Measurements from ENCODE around the gene TMEM151B.
"Not testable (repeated sequence)": the region's sequence is repeated elsewhere in the genome, so short reads cannot be mapped to it uniquely, and the experiment has no call there.

The TMEM151B gene

DNA sequence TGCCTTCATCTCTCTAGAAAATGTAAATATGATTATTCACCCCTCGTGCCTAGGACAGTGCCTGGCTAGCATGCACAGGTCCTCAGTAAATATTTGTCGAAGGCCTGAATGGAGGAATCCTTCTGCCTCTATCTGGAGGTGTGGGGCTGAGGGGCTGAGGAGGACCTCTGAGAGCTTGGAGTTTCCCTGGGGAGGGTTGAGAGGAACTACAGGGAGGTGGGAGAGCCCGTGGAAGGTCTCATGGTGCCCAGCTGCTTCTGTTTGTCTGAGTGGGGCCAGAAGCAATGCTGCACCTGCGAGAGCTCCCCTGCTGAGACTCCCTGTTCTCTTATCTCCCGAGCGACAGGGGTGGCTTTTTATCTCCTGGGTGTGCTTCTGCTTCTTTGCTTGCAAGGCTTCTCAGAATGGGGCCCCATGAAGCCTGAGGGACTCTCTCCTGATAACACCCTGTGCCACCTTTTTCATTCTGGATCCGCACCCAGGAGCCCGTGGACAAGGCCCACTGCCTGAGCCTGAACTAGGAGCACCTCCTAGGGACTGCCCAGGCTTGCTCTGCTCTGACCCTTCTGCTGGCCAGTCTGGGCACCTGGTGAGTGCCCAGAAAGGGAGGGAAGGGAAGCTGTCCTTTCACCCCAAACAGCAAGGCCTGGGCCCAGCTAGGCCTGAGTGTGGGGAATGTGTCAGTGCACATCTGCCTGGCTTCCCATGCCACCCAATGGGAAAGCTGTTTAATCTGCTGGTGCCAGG, 44.5 kb upstream of the TMEM151B start:
- FAIRE-seq = no peak
- TF ChIP-seq SPI1 (IDR thresholded peaks at IDR 0.05; ENCODE audit: low read depth, low read length) = no peak
- no peak for TF ChIP-seq PAX5 (IDR thresholded peaks at IDR 0.05; ENCODE audit: insufficient read depth, low read length, severe bottlenecking)
- no peak for TF ChIP-seq TAF1 (IDR thresholded peaks at IDR 0.05; ENCODE audit: low read depth, low read length)
- TF ChIP-seq POLR2A (IDR thresholded peaks at IDR 0.05; ENCODE audit: low read depth, low read length) = no peak
- no peak for TF ChIP-seq POU2F2 (IDR thresholded peaks at IDR 0.05; ENCODE audit: low read depth, low read length)
- no peak for TF ChIP-seq POLR2AphosphoS5 (IDR thresholded peaks at IDR 0.05; ENCODE audit: low read depth, low read length)
- no peak for DNase-seq (ENCODE audit: insufficient read length, low spot score)

- DNase-seq (ENCODE audit: insufficient read length, low spot score) = no peak
- no peak for FAIRE-seq
- no peak for TF ChIP-seq TAF1 (IDR thresholded peaks at IDR 0.05; ENCODE audit: low read depth, low read length)
- TF ChIP-seq POLR2A (IDR thresholded peaks at IDR 0.05; ENCODE audit: low read depth, low read length) = no peak
- TF ChIP-seq POU2F2 (IDR thresholded peaks at IDR 0.05; ENCODE audit: low read depth, low read length) = no peak
- no peak for TF ChIP-seq PAX5 (IDR thresholded peaks at IDR 0.05; ENCODE audit: insufficient read depth, low read length, severe bottlenecking)
- no peak for TF ChIP-seq SPI1 (IDR thresholded peaks at IDR 0.05; ENCODE audit: low read depth, low read length)
- TF ChIP-seq POLR2AphosphoS5 (IDR thresholded peaks at IDR 0.05; ENCODE audit: low read depth, low read length) = no peak
Measured at GRCh38 chr6:44226368-44227147, 43.7 kb upstream of the TMEM151B start.

- TF ChIP-seq SPI1 (IDR thresholded peaks at IDR 0.05; ENCODE audit: low read depth, low read length) (no peak), POU2F2 (IDR thresholded peaks at IDR 0.05; ENCODE audit: low read depth, low read length) (no peak), TAF1 (IDR thresholded peaks at IDR 0.05; ENCODE audit: low read depth, low read length) (no peak), POLR2AphosphoS5 (IDR thresholded peaks at IDR 0.05; ENCODE audit: low read depth, low read length) (no peak), POLR2A (IDR thresholded peaks at IDR 0.05; ENCODE audit: low read depth, low read length) (no peak), PAX5 (IDR thresholded peaks at IDR 0.05; ENCODE audit: insufficient read depth, low read length, severe bottlenecking) (no peak)
- no peak for FAIRE-seq
Measured at GRCh38 chr6:44227148-44227793, 43.0 kb upstream of the TMEM151B start.

DNA sequence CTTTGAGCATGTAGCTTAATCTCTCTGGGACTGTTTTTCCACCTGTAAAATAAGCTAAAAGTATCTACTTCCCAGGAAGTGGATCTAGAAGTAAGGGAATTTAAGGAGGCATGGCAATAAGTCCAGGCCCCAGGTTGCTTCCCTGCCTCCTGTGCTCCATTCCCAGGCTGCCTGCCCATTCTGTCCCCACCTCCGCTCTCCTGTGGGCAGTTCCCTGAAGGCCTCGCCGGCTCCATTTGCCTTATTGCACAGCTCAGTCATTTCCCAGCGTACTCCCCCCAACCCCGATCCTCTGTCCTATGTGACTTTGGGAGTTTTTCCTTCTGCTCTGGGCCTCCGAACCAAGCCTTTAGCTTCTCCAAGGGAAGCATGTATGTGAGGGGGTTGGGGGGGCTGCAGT, 42.2 kb upstream of the TMEM151B start:
- FAIRE-seq = no peak
- TF ChIP-seq PAX5 (IDR thresholded peaks at IDR 0.05; ENCODE audit: insufficient read depth, low read length, severe bottlenecking) = no peak
- TF ChIP-seq POLR2A (IDR thresholded peaks at IDR 0.05; ENCODE audit: low read depth, low read length) = no peak
- TF ChIP-seq POU2F2 (IDR thresholded peaks at IDR 0.05; ENCODE audit: low read depth, low read length) = no peak
- TF ChIP-seq POLR2AphosphoS5 (IDR thresholded peaks at IDR 0.05; ENCODE audit: low read depth, low read length) = no peak
- TF ChIP-seq TAF1 (IDR thresholded peaks at IDR 0.05; ENCODE audit: low read depth, low read length) = no peak

More at GRCh38 chr6:44227148-44227793, 43.0 kb upstream of the TMEM151B start:
- no peak for DNase-seq (ENCODE audit: insufficient read length, low spot score)

GRCh38 chr6:44228433-44228832, 41.8 kb upstream of the TMEM151B start:
- no peak for FAIRE-seq

More for the DNA sequence above, 42.2 kb upstream of the TMEM151B start:
- no peak for DNase-seq (ENCODE audit: insufficient read length, low spot score)

GRCh38 chr6:44228836-44229235, 41.4 kb upstream of the TMEM151B start:
- no peak for FAIRE-seq
- TF ChIP-seq POLR2AphosphoS5 (IDR thresholded peaks at IDR 0.05; ENCODE audit: low read depth, low read length) (no peak), TAF1 (IDR thresholded peaks at IDR 0.05; ENCODE audit: low read depth, low read length) (no peak), SPI1 (IDR thresholded peaks at IDR 0.05; ENCODE audit: low read depth, low read length) (no peak), PAX5 (IDR thresholded peaks at IDR 0.05; ENCODE audit: insufficient read depth, low read length, severe bottlenecking) (no peak), POLR2A (IDR thresholded peaks at IDR 0.05; ENCODE audit: low read depth, low read length) (no peak), POU2F2 (IDR thresholded peaks at IDR 0.05; ENCODE audit: low read depth, low read length) (no peak)

More at GRCh38 chr6:44228433-44228832, 41.8 kb upstream of the TMEM151B start:
- DNase-seq (ENCODE audit: insufficient read length, low spot score) = no peak
- TF ChIP-seq POLR2AphosphoS5 (IDR thresholded peaks at IDR 0.05; ENCODE audit: low read depth, low read length) (no peak), SPI1 (IDR thresholded peaks at IDR 0.05; ENCODE audit: low read depth, low read length) (no peak), POU2F2 (IDR thresholded peaks at IDR 0.05; ENCODE audit: low read depth, low read length) (no peak), POLR2A (IDR thresholded peaks at IDR 0.05; ENCODE audit: low read depth, low read length) (no peak), PAX5 (IDR thresholded peaks at IDR 0.05; ENCODE audit: insufficient read depth, low read length, severe bottlenecking) (no peak), TAF1 (IDR thresholded peaks at IDR 0.05; ENCODE audit: low read depth, low read length) (no peak)

GRCh38 chr6:44229376-44230033, 40.7 kb upstream of the TMEM151B start:
- FAIRE-seq (no peak), DNase-seq (ENCODE audit: insufficient read length, low spot score) (no peak)
- TF ChIP-seq POLR2A (IDR thresholded peaks at IDR 0.05; ENCODE audit: low read depth, low read length) (no peak), TAF1 (IDR thresholded peaks at IDR 0.05; ENCODE audit: low read depth, low read length) (no peak)

More at GRCh38 chr6:44228836-44229235, 41.4 kb upstream of the TMEM151B start:
- DNase-seq (ENCODE audit: insufficient read length, low spot score) = no peak

DNA sequence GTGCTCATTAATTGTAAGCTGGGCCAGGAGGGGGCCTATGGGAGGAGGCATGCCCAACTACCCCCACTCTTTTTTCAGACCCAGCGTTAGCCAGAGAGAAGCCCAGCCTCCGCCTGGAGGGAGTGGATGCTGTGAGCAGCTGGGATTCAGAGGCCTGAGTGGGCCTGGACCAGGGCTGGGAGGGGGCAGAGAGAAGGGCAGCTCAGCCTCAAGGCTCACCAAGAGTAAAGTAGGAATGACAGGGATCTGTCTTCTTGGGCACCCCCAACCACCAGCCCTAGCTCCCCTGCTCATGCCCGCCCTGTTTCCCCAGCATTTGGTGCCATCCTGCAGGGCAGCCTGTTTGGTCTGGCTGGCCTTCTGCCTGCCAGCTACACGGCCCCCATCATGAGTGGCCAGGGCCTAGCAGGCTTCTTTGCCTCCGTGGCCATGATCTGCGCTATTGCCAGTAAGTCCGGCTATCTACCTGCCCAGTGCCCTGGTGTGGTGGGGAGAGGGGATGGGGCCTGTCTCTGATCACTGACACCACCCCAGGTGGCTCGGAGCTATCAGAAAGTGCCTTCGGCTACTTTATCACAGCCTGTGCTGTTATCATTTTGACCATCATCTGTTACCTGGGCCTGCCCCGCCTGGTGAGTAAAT, 40.1 kb upstream of the TMEM151B start:
- TF ChIP-seq POLR2AphosphoS5 (IDR thresholded peaks at IDR 0.05; ENCODE audit: low read depth, low read length) = no peak
- TF ChIP-seq SPI1 (IDR thresholded peaks at IDR 0.05; ENCODE audit: low read depth, low read length) = no peak
- TF ChIP-seq TAF1 (IDR thresholded peaks at IDR 0.05; ENCODE audit: low read depth, low read length) = no peak
- no peak for TF ChIP-seq POLR2A (IDR thresholded peaks at IDR 0.05; ENCODE audit: low read depth, low read length)
- FAIRE-seq = no peak
- DNase-seq (ENCODE audit: insufficient read length, low spot score) = no peak

- not testable (repeated sequence) for FAIRE-seq; DNase-seq (ENCODE audit: insufficient read length, low spot score)
Measured at GRCh38 chr6:44231426-44231825, 38.8 kb upstream of the TMEM151B start.
